BLaER1 (cell line): ENCODE results near the gene KIAA0319L.
A peak's percentile ranks its signal among the peaks of the same experiment; 100 is the strongest.

Experiments used
- H3K27ac ChIP-seq: shearing (Covaris generic); formaldehyde crosslinking; 2 replicates; pipeline ENCODE4 v1.8.1; 2022
- H3K27me3 ChIP-seq: shearing (Covaris generic); formaldehyde crosslinking; 2 replicates; pipeline ENCODE4 v1.8.1; 2022
- H3K36me3 ChIP-seq: shearing (Covaris generic); formaldehyde crosslinking; 2 replicates; pipeline ENCODE4 v1.8.1; 2022
- H3K4me1 ChIP-seq: shearing (Covaris generic); formaldehyde crosslinking; 2 replicates; pipeline ENCODE4 v1.8.1; 2022
- H3K4me2 ChIP-seq: shearing (Covaris generic); formaldehyde crosslinking; 2 replicates; pipeline ENCODE4 v1.8.1; 2022
- H3K4me3 ChIP-seq: shearing (Covaris generic); formaldehyde crosslinking; 2 replicates; pipeline ENCODE4 v1.8.1; 2022
- H3K9ac ChIP-seq: shearing (Covaris generic); formaldehyde crosslinking; 2 replicates; pipeline ENCODE4 v1.8.1; 2022
- H3K9me3 ChIP-seq: shearing (Covaris generic); formaldehyde crosslinking; 2 replicates; pipeline ENCODE4 v1.8.1; 2022
- H4K20me1 ChIP-seq: shearing (Covaris generic); formaldehyde crosslinking; 2 replicates; pipeline ENCODE4 v1.8.1; 2022
- Cebpa-rat ChIP-seq: shearing (Covaris generic); IDR thresholded peaks from 2 replicates; pipeline ENCODE4 v1.8.1; 2022

The KIAA0319L gene

DNA sequence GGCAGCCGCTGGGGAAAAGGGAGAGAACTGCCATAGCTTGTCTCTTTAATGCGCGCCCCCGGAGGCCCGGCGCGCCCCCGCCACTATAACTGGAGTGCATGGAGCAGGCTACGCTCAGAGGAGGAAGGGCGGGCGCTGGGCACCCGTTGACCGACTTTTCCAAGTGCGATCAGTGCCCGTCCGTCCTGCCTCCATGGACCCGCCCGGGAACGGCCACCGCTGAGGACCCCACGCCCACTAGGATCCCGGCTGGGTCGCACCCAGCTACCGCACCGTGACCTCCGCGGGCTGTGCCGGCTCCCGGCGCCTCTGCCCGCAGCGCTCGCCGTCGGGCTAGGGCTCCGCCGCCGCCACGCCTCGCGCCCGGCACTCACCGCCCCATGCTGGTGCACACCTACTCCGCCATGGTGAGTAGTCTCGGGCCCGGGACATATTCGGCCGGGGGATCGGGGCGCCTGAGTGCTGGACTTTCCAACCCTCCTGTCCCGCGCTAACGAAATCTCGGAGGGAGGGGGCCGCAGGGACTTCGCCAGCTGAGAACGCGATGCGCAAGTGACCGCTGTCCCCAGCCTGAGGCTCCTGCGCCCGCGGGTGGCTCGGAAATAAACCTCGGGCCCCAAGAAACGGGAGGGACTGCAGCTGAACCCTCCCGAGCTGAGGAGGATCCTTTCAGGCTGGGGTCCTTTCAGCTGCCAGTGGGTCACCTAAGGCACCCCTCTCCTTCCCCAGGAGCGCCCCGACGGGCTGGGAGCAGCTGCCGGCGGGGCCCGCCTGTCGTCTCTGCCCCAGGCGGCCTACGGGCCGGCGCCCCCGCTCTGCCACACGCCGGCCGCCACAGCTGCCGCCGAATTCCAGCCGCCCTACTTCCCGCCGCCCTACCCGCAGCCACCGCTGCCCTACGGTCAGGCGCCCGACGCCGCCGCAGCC, 16.3 kb upstream of the KIAA0319L start, which contains the start of gene TFAP2E:
Gene TFAP2E (plus strand): TSS at position 117 of the 927 bp plus-strand sequence. CDS start 264 bp downstream, at position 381.
- peaks cover 5% of the 10 kb centered on the region; the same call in 1 of the 2 replicates for H3K9me3 ChIP-seq
- H3K9ac ChIP-seq, result no peak within 1 kb of the TSS
- no peak for TF ChIP-seq Cebpa-rat
- peaks cover 66% of the 10 kb centered on the region for H3K27me3 ChIP-seq
- peaks cover 63% of the 10 kb centered on the region for H3K4me1 ChIP-seq
- peak within 1 kb of the TSS; percentile 48 for H3K4me3 ChIP-seq
- H3K4me2 ChIP-seq, result peak within 1 kb of the TSS; percentile 78
- H3K36me3 ChIP-seq, result no peaks in the 10 kb centered on the region
- no peak within 1 kb of the TSS for H3K27ac ChIP-seq
- 0 out of 2 replicates have a peak, but pooled peaks cover 8% of the 10 kb centered on the region for H4K20me1 ChIP-seq

DNA sequence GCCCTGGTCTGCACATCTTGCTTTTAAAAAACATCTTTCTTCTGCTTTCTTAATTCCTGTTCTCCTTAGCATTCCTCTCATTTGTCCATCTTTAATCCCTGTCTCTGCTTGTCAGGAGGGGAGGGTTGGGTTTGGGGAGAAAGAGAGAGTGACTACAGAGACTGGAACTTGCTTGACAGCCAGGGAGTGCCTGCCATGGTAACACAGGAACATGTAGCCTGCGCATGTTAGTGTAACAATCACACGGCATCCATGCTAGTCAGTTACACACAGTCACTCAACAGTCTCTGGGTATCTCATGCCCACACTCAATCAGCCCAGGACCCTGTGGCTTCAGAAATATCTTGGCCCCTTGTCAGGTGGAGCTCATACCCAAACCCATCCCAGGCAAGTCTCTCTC, 15.1 kb upstream of the KIAA0319L start:
- peaks cover 51% of the 10 kb centered on the region for H3K4me1 ChIP-seq
- H3K9ac ChIP-seq, result no peak overlapping the region
- peaks cover 66% of the 10 kb centered on the region for H3K27me3 ChIP-seq
- no peak for TF ChIP-seq Cebpa-rat
- no peak overlapping the region for H3K4me3 ChIP-seq
- no peaks in the 10 kb centered on the region for H3K36me3 ChIP-seq
- H3K9me3 ChIP-seq, result peaks cover 5% of the 10 kb centered on the region; the same call in 1 of the 2 replicates
- H3K27ac ChIP-seq, result no peak overlapping the region
- H4K20me1 ChIP-seq, result 0 out of 2 replicates have a peak, but pooled peaks cover 8% of the 10 kb centered on the region
- 0 out of 2 replicates have a peak overlapping the region, but pooled peaks have one; percentile 78 for H3K4me2 ChIP-seq

- H3K36me3 ChIP-seq, result peaks cover 6% of the 10 kb centered on the region; the same call in 1 of the 2 replicates
- 0 out of 2 replicates have a peak, but pooled peaks cover 8% of the 10 kb centered on the region for H4K20me1 ChIP-seq
- H3K27me3 ChIP-seq, result peaks cover 57% of the 10 kb centered on the region
- H3K4me2 ChIP-seq, result peak overlapping the region; percentile 56
- H3K9me3 ChIP-seq, result peaks cover 5% of the 10 kb centered on the region; the same call in 1 of the 2 replicates
- no peak for TF ChIP-seq Cebpa-rat
- H3K4me3 ChIP-seq, result no peak overlapping the region
- no peak overlapping the region for H3K27ac ChIP-seq
- H3K4me1 ChIP-seq, result peaks cover 41% of the 10 kb centered on the region
- H3K9ac ChIP-seq, result no peak overlapping the region
Observed at GRCh38 chr1:35571263-35571662, 14.1 kb upstream of the KIAA0319L start.

GRCh38 chr1:35570589-35571137, 13.5 kb upstream of the KIAA0319L start:
- H3K36me3 ChIP-seq, result peaks cover 11% of the 10 kb centered on the region; the same call in 1 of the 2 replicates
- no peak for TF ChIP-seq Cebpa-rat

GRCh38 chr1:35569936-35570335, 12.7 kb upstream of the KIAA0319L start:
- Histone ChIP-seq H3K4me3 (no peak overlapping the region), H4K20me1 (peaks cover 13% of the 10 kb centered on the region; the same call in 1 of the 2 replicates), H3K9me3 (peaks cover 5% of the 10 kb centered on the region; the same call in 1 of the 2 replicates), H3K36me3 (peaks cover 15% of the 10 kb centered on the region; the same call in 1 of the 2 replicates), H3K9ac (no peak overlapping the region), H3K4me2 (no peak overlapping the region), H3K27me3 (peaks cover 46% of the 10 kb centered on the region), H3K27ac (no peak overlapping the region), H3K4me1 (peaks cover 27% of the 10 kb centered on the region)
- no peak for TF ChIP-seq Cebpa-rat

More at GRCh38 chr1:35570589-35571137, 13.5 kb upstream of the KIAA0319L start:
- Histone ChIP-seq H3K27ac (no peak overlapping the region), H3K4me3 (no peak overlapping the region), H3K9ac (no peak overlapping the region), H4K20me1 (0 out of 2 replicates have a peak, but pooled peaks cover 8% of the 10 kb centered on the region), H3K4me2 (peak overlapping the region; percentile 56; the same call in 1 of the 2 replicates), H3K4me1 (peaks cover 35% of the 10 kb centered on the region), H3K9me3 (peaks cover 5% of the 10 kb centered on the region; the same call in 1 of the 2 replicates), H3K27me3 (peaks cover 52% of the 10 kb centered on the region)

GRCh38 chr1:35568975-35569395, 11.8 kb upstream of the KIAA0319L start:
- Histone ChIP-seq H4K20me1 (peaks cover 14% of the 10 kb centered on the region; the same call in 1 of the 2 replicates), H3K9me3 (peaks cover 3% of the 10 kb centered on the region; the same call in 1 of the 2 replicates), H3K27me3 (peaks cover 36% of the 10 kb centered on the region), H3K36me3 (peaks cover 23% of the 10 kb centered on the region; the same call in 1 of the 2 replicates), H3K4me1 (peaks cover 25% of the 10 kb centered on the region), H3K27ac (no peak overlapping the region), H3K4me3 (no peak overlapping the region), H3K4me2 (no peak overlapping the region), H3K9ac (no peak overlapping the region)
- no peak for TF ChIP-seq Cebpa-rat

- no peak overlapping the region for H3K4me2 ChIP-seq
- H3K27me3 ChIP-seq, result peaks cover 27% of the 10 kb centered on the region
- H4K20me1 ChIP-seq, result peaks cover 8% of the 10 kb centered on the region; the same call in 1 of the 2 replicates
- H3K36me3 ChIP-seq, result peaks cover 30% of the 10 kb centered on the region
- H3K9me3 ChIP-seq, result no peaks in the 10 kb centered on the region
- no peak overlapping the region for H3K27ac ChIP-seq
- H3K4me1 ChIP-seq, result peaks cover 25% of the 10 kb centered on the region
- no peak for TF ChIP-seq Cebpa-rat
- 0 out of 2 replicates have a peak overlapping the region, but pooled peaks have one; percentile 10 for H3K9ac ChIP-seq
- H3K4me3 ChIP-seq, result no peak overlapping the region
Observed at GRCh38 chr1:35567947-35568558, 10.8 kb upstream of the KIAA0319L start.

- TF ChIP-seq Cebpa-rat, result no peak
- H3K4me3 ChIP-seq, result no peak overlapping the region
- H3K9ac ChIP-seq, result no peak overlapping the region
- H3K4me2 ChIP-seq, result no peak overlapping the region
- H3K27ac ChIP-seq, result no peak overlapping the region
- peaks cover 22% of the 10 kb centered on the region for H4K20me1 ChIP-seq
- H3K36me3 ChIP-seq, result peaks cover 51% of the 10 kb centered on the region
- H3K27me3 ChIP-seq, result peaks cover 4% of the 10 kb centered on the region; the same call in 1 of the 2 replicates
- no peaks in the 10 kb centered on the region for H3K9me3 ChIP-seq
- H3K4me1 ChIP-seq, result peaks cover 25% of the 10 kb centered on the region
Observed at GRCh38 chr1:35565742-35566133, 8.5 kb upstream of the KIAA0319L start.
